Nephron progenitor cell (in vitro differentiated cells): Measurements from ENCODE around the gene NEK2.

Experiments
- DNase-seq: peaks from one replicate; pipeline ENCODE4 v3.0.0; 2021
- H3K27ac Mint-ChIP-seq: 2 replicates; pipeline ENCODE4 v1.8.0; 2021; ENCODE audit warnings: mild to moderate bottlenecking, moderate library complexity, mixed read lengths
- H3K27me3 Mint-ChIP-seq: 2 replicates; pipeline ENCODE4 v1.8.0; 2021; ENCODE audit warnings: mild to moderate bottlenecking, low read depth, mixed read lengths; ENCODE audit not compliant: poor library complexity
- H3K36me3 Mint-ChIP-seq: 2 replicates; pipeline ENCODE4 v1.8.0; 2021; ENCODE audit warnings: low read depth, mixed read lengths
- H3K4me1 Mint-ChIP-seq: 2 replicates; pipeline ENCODE4 v1.8.0; 2021; ENCODE audit warnings: mixed read lengths
- H3K4me3 Mint-ChIP-seq: 2 replicates; pipeline ENCODE4 v1.8.0; 2021; ENCODE audit warnings: mild to moderate bottlenecking, moderate library complexity, mixed read lengths
- H3K9me3 Mint-ChIP-seq: 2 replicates; pipeline ENCODE4 v1.8.0; 2021; ENCODE audit warnings: mild to moderate bottlenecking, moderate library complexity, mixed read lengths
- TF ChIP-seq, protein P1 (sequence below): fragments of 200-600 bp; sonication (generic); IDR thresholded peaks from 2 replicates; pipeline ENCODE4 v1.5.0; 2021; ENCODE audit warnings: antibody characterized with exemption

Gene NEK2

GRCh38 chr1:211643324-211644212 is 31.9 kb downstream of the NEK2 start:
- no peak overlapping the region for H3K4me3 Mint-ChIP-seq
- no peak for DNase-seq
- H3K9me3 Mint-ChIP-seq = no peaks in the 10 kb centered on the region
- H3K27me3 Mint-ChIP-seq = peaks cover 17% of the 10 kb centered on the region
- peak overlapping the region; percentile 53 for H3K27ac Mint-ChIP-seq
- TF ChIP-seq, protein P1, sequence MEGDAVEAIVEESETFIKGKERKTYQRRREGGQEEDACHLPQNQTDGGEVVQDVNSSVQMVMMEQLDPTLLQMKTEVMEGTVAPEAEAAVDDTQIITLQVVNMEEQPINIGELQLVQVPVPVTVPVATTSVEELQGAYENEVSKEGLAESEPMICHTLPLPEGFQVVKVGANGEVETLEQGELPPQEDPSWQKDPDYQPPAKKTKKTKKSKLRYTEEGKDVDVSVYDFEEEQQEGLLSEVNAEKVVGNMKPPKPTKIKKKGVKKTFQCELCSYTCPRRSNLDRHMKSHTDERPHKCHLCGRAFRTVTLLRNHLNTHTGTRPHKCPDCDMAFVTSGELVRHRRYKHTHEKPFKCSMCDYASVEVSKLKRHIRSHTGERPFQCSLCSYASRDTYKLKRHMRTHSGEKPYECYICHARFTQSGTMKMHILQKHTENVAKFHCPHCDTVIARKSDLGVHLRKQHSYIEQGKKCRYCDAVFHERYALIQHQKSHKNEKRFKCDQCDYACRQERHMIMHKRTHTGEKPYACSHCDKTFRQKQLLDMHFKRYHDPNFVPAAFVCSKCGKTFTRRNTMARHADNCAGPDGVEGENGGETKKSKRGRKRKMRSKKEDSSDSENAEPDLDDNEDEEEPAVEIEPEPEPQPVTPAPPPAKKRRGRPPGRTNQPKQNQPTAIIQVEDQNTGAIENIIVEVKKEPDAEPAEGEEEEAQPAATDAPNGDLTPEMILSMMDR = no peak
- H3K4me1 Mint-ChIP-seq = peaks cover 25% of the 10 kb centered on the region
- H3K36me3 Mint-ChIP-seq = no peaks in the 10 kb centered on the region

DNA sequence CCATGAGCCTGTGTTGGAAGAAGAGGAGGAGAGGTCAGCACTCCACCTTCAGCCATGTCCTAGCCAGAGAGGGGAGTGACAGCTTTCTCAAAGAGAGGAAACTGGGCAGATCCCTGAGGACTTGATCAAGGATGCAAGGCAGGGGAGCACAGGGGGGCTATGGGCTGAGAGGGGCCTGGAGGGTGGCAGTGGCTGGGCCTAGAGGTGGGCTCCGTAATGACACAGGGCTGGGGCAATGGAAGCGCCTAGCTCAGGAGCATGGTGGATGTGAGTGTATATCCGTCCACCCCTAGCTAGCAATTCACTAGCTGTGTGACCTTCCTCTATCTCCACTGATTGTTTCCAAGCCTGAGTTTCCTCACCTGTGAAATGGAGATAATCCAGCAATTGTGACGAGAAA is 32.6 kb downstream of the NEK2 start:
- H3K27ac Mint-ChIP-seq = no peak overlapping the region
- peaks cover 17% of the 10 kb centered on the region for H3K27me3 Mint-ChIP-seq
- H3K9me3 Mint-ChIP-seq = no peaks in the 10 kb centered on the region
- H3K4me3 Mint-ChIP-seq = no peak overlapping the region
- TF ChIP-seq, protein P1 = no peak
- DNase-seq = no peak
- peaks cover 25% of the 10 kb centered on the region for H3K4me1 Mint-ChIP-seq
- H3K36me3 Mint-ChIP-seq = no peaks in the 10 kb centered on the region

- TF ChIP-seq, protein P1 = no peak
- no peaks in the 10 kb centered on the region for H3K9me3 Mint-ChIP-seq
- no peak overlapping the region for H3K4me3 Mint-ChIP-seq
- no peak overlapping the region for H3K27ac Mint-ChIP-seq
- H3K36me3 Mint-ChIP-seq = no peaks in the 10 kb centered on the region
- H3K4me1 Mint-ChIP-seq = peaks cover 25% of the 10 kb centered on the region
- no peak for DNase-seq
- peaks cover 12% of the 10 kb centered on the region for H3K27me3 Mint-ChIP-seq
Observed at GRCh38 chr1:211641942-211642341, 33.5 kb downstream of the NEK2 start.

DNA sequence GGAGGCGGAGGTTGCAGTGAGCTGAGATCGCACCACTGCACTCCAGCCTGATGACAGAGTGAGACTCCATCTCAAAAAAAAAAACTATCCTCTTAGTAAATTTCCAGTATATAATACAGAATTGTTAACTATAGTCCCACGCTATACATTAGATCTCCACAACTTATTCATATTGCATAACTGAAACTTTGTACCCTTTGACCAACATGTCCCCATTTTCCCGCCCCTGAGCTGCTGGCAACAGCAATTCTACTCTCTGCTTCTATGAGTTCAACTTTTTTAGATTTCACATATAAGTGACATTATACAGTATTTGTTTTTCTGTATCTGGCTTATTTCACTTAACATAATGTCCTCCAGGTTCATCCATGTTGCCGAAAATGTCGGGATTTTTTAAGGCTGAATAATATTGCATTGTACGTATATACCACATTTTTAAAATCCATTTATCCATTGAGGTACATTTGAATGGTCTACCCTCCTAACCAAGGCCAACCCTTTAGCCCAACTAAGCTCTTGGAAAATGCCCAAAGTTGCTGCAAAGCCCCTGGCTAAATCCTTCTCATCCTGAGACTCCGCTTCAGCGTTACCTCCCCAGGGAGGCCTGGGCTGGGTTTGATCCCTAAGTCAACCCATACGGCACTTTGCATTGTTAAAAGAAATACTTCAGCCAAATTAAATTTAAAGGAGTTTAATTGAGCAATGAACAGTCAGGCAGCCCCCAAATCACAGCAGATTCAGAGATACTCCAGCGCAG is 34.2 kb downstream of the NEK2 start:
- Mint-ChIP-seq H3K4me1 (peaks cover 25% of the 10 kb centered on the region), H3K4me3 (no peak overlapping the region), H3K9me3 (no peaks in the 10 kb centered on the region), H3K36me3 (no peaks in the 10 kb centered on the region), H3K27me3 (peaks cover 9% of the 10 kb centered on the region), H3K27ac (no peak overlapping the region)
- TF ChIP-seq, protein P1 = no peak
- DNase-seq = no peak

GRCh38 chr1:211640301-211640630 is 35.2 kb downstream of the NEK2 start:
- Mint-ChIP-seq H3K4me3 (no peak overlapping the region), H3K9me3 (no peaks in the 10 kb centered on the region), H3K36me3 (no peaks in the 10 kb centered on the region), H3K27me3 (peaks cover 9% of the 10 kb centered on the region), H3K4me1 (peaks cover 25% of the 10 kb centered on the region), H3K27ac (no peak overlapping the region)
- TF ChIP-seq, protein P1 = no peak
- DNase-seq = no peak
